BLaER1 treated with 17β-estradiol and CSF1 and Interleukin-3, amounts not matched to agents 10 nM and 100 nM (cell line): ENCODE measurements around the gene DCLRE1A.

Experiments used
- H3K27ac ChIP-seq, 11 experiments: shearing (Covaris generic); formaldehyde crosslinking; 2 replicates each; pipeline ENCODE4 v1.8.1; 2022
- H3K27me3 ChIP-seq, 11 experiments: shearing (Covaris generic); formaldehyde crosslinking; 2 replicates each; pipeline ENCODE4 v1.8.1; 2022
- H3K36me3 ChIP-seq, 11 experiments: shearing (Covaris generic); formaldehyde crosslinking; 2 replicates each; pipeline ENCODE4 v1.8.1; 2022
- H3K4me1 ChIP-seq, 10 experiments: shearing (Covaris generic); formaldehyde crosslinking; 2 replicates each; pipeline ENCODE4 v1.8.1; 2022
- H3K4me2 ChIP-seq, 11 experiments: shearing (Covaris generic); formaldehyde crosslinking; 2 replicates each; pipeline ENCODE4 v1.8.1; 2022
- H3K4me3 ChIP-seq, 10 experiments: shearing (Covaris generic); formaldehyde crosslinking; 2 replicates each; pipeline ENCODE4 v1.8.1; 2022
- H3K9ac ChIP-seq, 11 experiments: shearing (Covaris generic); formaldehyde crosslinking; 2 replicates each; pipeline ENCODE4 v1.8.1; 2022
- H3K9me3 ChIP-seq, 11 experiments: shearing (Covaris generic); formaldehyde crosslinking; replicated peaks in 1 of 11; 2 replicates each; pipeline ENCODE4 v1.8.1; 2022
- H4K20me1 ChIP-seq, 11 experiments: shearing (Covaris generic); formaldehyde crosslinking; 2 replicates each; pipeline ENCODE4 v1.8.1; 2022
- Cebpa-rat ChIP-seq, 11 experiments: shearing (Covaris generic); IDR thresholded peaks; 2 replicates each; pipeline ENCODE4 v1.8.1; 2022

Gene DCLRE1A

DNA sequence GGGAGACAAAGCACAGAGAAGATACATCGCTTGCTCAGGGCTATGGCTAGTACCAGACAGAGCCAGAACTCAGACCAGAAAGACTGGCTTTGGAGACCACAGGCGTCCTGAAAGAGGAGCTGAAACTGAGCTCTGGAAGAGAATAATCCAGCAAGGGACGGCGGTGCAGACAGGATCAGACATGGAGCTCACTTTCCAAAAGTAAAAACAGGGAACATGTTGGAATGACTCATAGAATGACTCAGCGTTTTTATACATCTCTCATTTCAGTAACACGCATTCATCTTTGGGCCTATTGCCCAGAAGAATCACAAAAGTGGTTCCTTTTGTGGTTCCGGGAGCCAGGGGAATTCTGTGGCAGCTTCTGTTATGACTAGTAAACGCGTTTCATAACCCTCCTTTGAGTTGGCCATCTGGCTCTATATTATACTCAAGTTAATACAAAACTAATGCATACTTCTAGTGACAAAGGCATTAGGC, 65.2 kb downstream of the DCLRE1A start:
- peak overlapping the region in 5 of 11 experiments; percentile 4 to 38 (median 34); a peak in 6 of 22 replicates for H3K4me2 ChIP-seq
- no peaks in the 10 kb centered on the region for H3K36me3 ChIP-seq
- TF ChIP-seq Cebpa-rat (IDR thresholded peaks at IDR 0.05), result no peak
- H3K27me3 ChIP-seq, result no peaks in the 10 kb centered on the region
- peaks cover 0 to 11% (median 3%) of the 10 kb centered on the region in 10 experiments; a peak in 9 of 20 replicates for H3K4me1 ChIP-seq
- no peak overlapping the region for H3K9ac ChIP-seq
- peak overlapping the region in 1 of 11 experiments; percentile 3; a peak in 1 of 22 replicates for H3K27ac ChIP-seq
- H4K20me1 ChIP-seq, result no peaks in the 10 kb centered on the region
- 0 out of 22 replicates have a peak, but pooled peaks cover 0 to 5% (median 0%) of the 10 kb centered on the region in 11 experiments for H3K9me3 ChIP-seq
- H3K4me3 ChIP-seq, result no peak overlapping the region
